Natural killer cell treated with Interleukin-12 subunit alpha and Interleukin-12 subunit beta and Interleukin-15 and Interleukin-18, amount 100 ng/mL, for 72 hours (primary cell): ENCODE measurements around the gene SCN4A. TPM values are rescaled to one million over a fixed set of nuclear protein-coding genes. Genes with fewer than 3 reads are reported as not detected.
A peak's percentile ranks its signal among the peaks of the same experiment; 100 is the strongest.
"Not testable (repeated sequence)": the region's sequence is repeated elsewhere in the genome, so short reads cannot be mapped to it uniquely, and the experiment has no call there.

ENCODE experiments used
- ATAC-seq, 2 donors: fragments of 150-1000 bp; cut with Tn5 transposase in 1 of 2; sonication (Bioruptor Pico), chemical (Tn5 transposase) in 1 of 2; 2 replicates each; pipeline ENCODE4 v1.10.0; 2021
- DNase-seq: peaks from one replicate; pipeline ENCODE4 v3.0.0; 2022; ENCODE audit warnings: low spot score
- H3K27ac Mint-ChIP-seq, 2 donors: 1 replicate in 1 of 2; 2 replicates in 1 of 2; pipeline ENCODE4 v1.8.0; 2022; ENCODE audit warnings: mixed read lengths in 2 of 2, mild to moderate bottlenecking in 1 of 2, moderate library complexity in 1 of 2
- H3K27me3 Mint-ChIP-seq, 2 donors: 1 replicate in 1 of 2; 2 replicates in 1 of 2; pipeline ENCODE4 v1.8.0; 2022; ENCODE audit warnings: mixed read lengths in 2 of 2
- H3K36me3 Mint-ChIP-seq: one replicate; pipeline ENCODE4 v1.8.0; 2022; ENCODE audit warnings: mixed read lengths
- H3K4me1 Mint-ChIP-seq, 2 donors: 1 replicate in 1 of 2; 2 replicates in 1 of 2; pipeline ENCODE4 v1.8.0; 2022; ENCODE audit warnings: low read depth in 2 of 2, mixed read lengths in 2 of 2, mild to moderate bottlenecking in 1 of 2
- H3K4me3 Mint-ChIP-seq: one replicate; pipeline ENCODE4 v1.8.0; 2022; ENCODE audit warnings: mixed read lengths
- H3K9me3 Mint-ChIP-seq: 2 replicates; pipeline ENCODE4 v1.8.0; 2022; ENCODE audit warnings: mixed read lengths
- total RNA-seq, 2 donors: library from RNA; stranded (reverse); gene quantifications; one replicate each; pipeline ENCODE4 v1.2.3, GENCODE V29; 2022

SCN4A gene
- total RNA-seq, 2 donors from 2014 or later: 0.08 TPM; not detected in 1

GRCh38 chr17:63911657-63912100, 61.0 kb downstream of the SCN4A start:
- H3K27me3 Mint-ChIP-seq: peaks cover 0 to 4% of the 10 kb centered on the region in 2 donors
- H3K4me3 Mint-ChIP-seq: no peak overlapping the region
- H3K36me3 Mint-ChIP-seq: no peaks in the 10 kb centered on the region
- H3K4me1 Mint-ChIP-seq: peaks cover 2 to 4% of the 10 kb centered on the region in 2 donors
- no peaks in the 10 kb centered on the region for H3K9me3 Mint-ChIP-seq
- H3K27ac Mint-ChIP-seq: no peak overlapping the region
- peak; percentile 66 to 78 for ATAC-seq
- no peak for DNase-seq

- DNase-seq (no peak), ATAC-seq (no peak)
- Mint-ChIP-seq H3K27me3 (peaks cover 0 to 4% of the 10 kb centered on the region in 2 donors), H3K9me3 (no peaks in the 10 kb centered on the region), H3K27ac (no peak within 1 kb of the TSS), H3K36me3 (no peaks in the 10 kb centered on the region), H3K4me1 (peaks cover 2 to 4% of the 10 kb centered on the region in 2 donors), H3K4me3 (no peak within 1 kb of the TSS)
Observed at GRCh38 chr17:63911041-63911635, 61.6 kb downstream of the SCN4A start, which contains the start of gene CSHL1. Gene CSHL1 (minus strand): TSS chr17:63911258. CDS start chr17:63911196, 62 bp downstream.

- H3K27ac Mint-ChIP-seq: no peak overlapping the region
- H3K27me3 Mint-ChIP-seq: peaks cover 0 to 4% of the 10 kb centered on the region in 2 donors
- peaks cover 2 to 4% of the 10 kb centered on the region in 2 donors for H3K4me1 Mint-ChIP-seq
- ATAC-seq (no peak), DNase-seq (no peak)
- H3K9me3 Mint-ChIP-seq: no peaks in the 10 kb centered on the region
- no peaks in the 10 kb centered on the region for H3K36me3 Mint-ChIP-seq
- no peak overlapping the region for H3K4me3 Mint-ChIP-seq
Observed at GRCh38 chr17:63910096-63910495, 62.6 kb downstream of the SCN4A start.

- not testable (repeated sequence) for H3K9me3 Mint-ChIP-seq, H3K4me3 Mint-ChIP-seq, ATAC-seq, H3K4me1 Mint-ChIP-seq, DNase-seq, H3K36me3 Mint-ChIP-seq, H3K27me3 Mint-ChIP-seq, H3K27ac Mint-ChIP-seq
Observed at GRCh38 chr17:63909586-63909985, 63.1 kb downstream of the SCN4A start.

GRCh38 chr17:63907161-63907778, 65.4 kb downstream of the SCN4A start:
- not testable (repeated sequence) for H3K4me1 Mint-ChIP-seq, H3K9me3 Mint-ChIP-seq, ATAC-seq, H3K36me3 Mint-ChIP-seq, H3K4me3 Mint-ChIP-seq, H3K27ac Mint-ChIP-seq, H3K27me3 Mint-ChIP-seq, DNase-seq

- H3K27ac Mint-ChIP-seq, H3K36me3 Mint-ChIP-seq, H3K4me1 Mint-ChIP-seq, H3K27me3 Mint-ChIP-seq, H3K4me3 Mint-ChIP-seq, ATAC-seq, DNase-seq, H3K9me3 Mint-ChIP-seq: not testable (repeated sequence)
Observed at GRCh38 chr17:63904796-63905195, 67.9 kb downstream of the SCN4A start.

- H3K27ac Mint-ChIP-seq, DNase-seq, H3K4me3 Mint-ChIP-seq: not testable (repeated sequence)
Observed at GRCh38 chr17:63903787-63904201, 68.9 kb downstream of the SCN4A start.

GRCh38 chr17:63901971-63902370, 70.7 kb downstream of the SCN4A start:
- H3K27me3 Mint-ChIP-seq, H3K4me1 Mint-ChIP-seq, H3K27ac Mint-ChIP-seq, H3K36me3 Mint-ChIP-seq, H3K9me3 Mint-ChIP-seq, H3K4me3 Mint-ChIP-seq, ATAC-seq, DNase-seq: not testable (repeated sequence)

More at GRCh38 chr17:63903787-63904201, 68.9 kb downstream of the SCN4A start:
- not testable (repeated sequence) for H3K36me3 Mint-ChIP-seq, ATAC-seq, H3K27me3 Mint-ChIP-seq, H3K9me3 Mint-ChIP-seq, H3K4me1 Mint-ChIP-seq

- H3K4me1 Mint-ChIP-seq, H3K4me3 Mint-ChIP-seq, ATAC-seq, H3K27ac Mint-ChIP-seq, DNase-seq, H3K9me3 Mint-ChIP-seq, H3K36me3 Mint-ChIP-seq, H3K27me3 Mint-ChIP-seq: not testable (repeated sequence)
Observed at GRCh38 chr17:63898899-63899798, 73.6 kb downstream of the SCN4A start.

- H3K36me3 Mint-ChIP-seq, H3K9me3 Mint-ChIP-seq, H3K27ac Mint-ChIP-seq, DNase-seq, H3K27me3 Mint-ChIP-seq, H3K4me1 Mint-ChIP-seq, H3K4me3 Mint-ChIP-seq: not testable (repeated sequence)
- ATAC-seq: peak in 1 of 2 donors; percentile 45
Observed at GRCh38 chr17:63896524-63897354, 76.0 kb downstream of the SCN4A start, which contains the start of gene CSH1. Gene CSH1 (minus strand): TSS chr17:63896574. CDS start chr17:63896511, 63 bp downstream.

- H3K27ac Mint-ChIP-seq, H3K4me1 Mint-ChIP-seq: not testable (repeated sequence)
Observed at GRCh38 chr17:63894821-63895220, 77.9 kb downstream of the SCN4A start.

GRCh38 chr17:63894021-63894420, 78.7 kb downstream of the SCN4A start:
- DNase-seq, H3K27me3 Mint-ChIP-seq: not testable (repeated sequence)

More at GRCh38 chr17:63894821-63895220, 77.9 kb downstream of the SCN4A start:
- H3K9me3 Mint-ChIP-seq, H3K36me3 Mint-ChIP-seq, DNase-seq, H3K4me3 Mint-ChIP-seq, H3K27me3 Mint-ChIP-seq, ATAC-seq: not testable (repeated sequence)

More at GRCh38 chr17:63894021-63894420, 78.7 kb downstream of the SCN4A start:
- not testable (repeated sequence) for H3K9me3 Mint-ChIP-seq, H3K4me3 Mint-ChIP-seq, ATAC-seq, H3K36me3 Mint-ChIP-seq, H3K4me1 Mint-ChIP-seq, H3K27ac Mint-ChIP-seq
